K562 (cell line): ENCODE data around the gene SCNN1A. TPM values are rescaled to one million over a fixed set of nuclear protein-coding genes. Genes with fewer than 3 reads are reported as not detected.
A peak's percentile ranks its signal among the peaks of the same experiment; 100 is the strongest.

ENCODE experiments used
- ATAC-seq: fragments of 200-7000 bp; cut with Tn5 transposase; 3 replicates; pipeline ENCODE4 v1.9.1; 2020; ENCODE audit warnings: moderate library complexity
- BruUV-seq: library from RNA; stranded (reverse); fragments of 400-500 nt; replicated peaks from 2 replicates; lab custom pipeline; 2021; lab: Mats Ljungman, UMichigan
- CTCF ChIA-PET: fragments of 300-600 bp; formaldehyde crosslinking; extraction: SDS; loops from one replicate; lab custom pipeline; 2021; ENCODE audit warnings: low intra/inter-chr PET ratio; lab: Yijun Ruan, JAX
- POLR2A ChIA-PET: fragments of 300-600, 350-650 bp; sonication (Branson Sonifier 250); formaldehyde crosslinking; extraction: SDS; loops from one replicate; lab custom pipeline; 2021; ENCODE audit warnings: antibody characterized with exemption, inconsistent platforms; lab: Yijun Ruan, JAX
- DNase-seq, 4 experiments: peaks; one replicate each; pipeline versions ENCODE4 v3.0.0 to v3.0.0-alpha.2; 2011 to 2018; ENCODE audit warnings: low spot score in 3 of 4, mixed read lengths in 3 of 4; ENCODE audit errors: extremely low read depth in 1 of 4
- FAIRE-seq: peaks from 2 replicates; lab custom pipeline; 2011; peaks lifted over from hg19 to GRCh38; lab: Jason Lieb, UNC
- H2AFZ ChIP-seq: 2 replicates; pipeline ENCODE4 v1.6.0; 2011; ENCODE audit warnings: low read depth, low read length, control low read depth, inconsistent platforms
- H3K27ac ChIP-seq: fragments of 200-600 bp; 3 replicates; pipeline ENCODE4 v1.8.0; 2011; ENCODE audit warnings: low read depth, mild to moderate bottlenecking, control low read depth, inconsistent platforms, low read length, moderate library complexity, mixed read lengths; ENCODE audit errors: extremely low read depth
- H3K27me3 ChIP-seq, 2 experiments: fragments of 300-600 bp in 1 of 2; 2 replicates in 1 of 2; 3 replicates in 1 of 2; pipeline versions ENCODE4 v1.6.0 to v1.8.0; 2011; ENCODE audit warnings: inconsistent platforms in 2 of 2, low read length in 2 of 2, mild to moderate bottlenecking in 1 of 2, mixed read lengths in 1 of 2, moderate library complexity in 1 of 2; ENCODE audit not compliant: control insufficient read depth in 2 of 2, insufficient read depth in 2 of 2
- H3K36me3 ChIP-seq: fragments of 300-600 bp; 3 replicates; pipeline ENCODE4 v1.8.0; 2011; ENCODE audit warnings: mild to moderate bottlenecking, low read length, inconsistent platforms; ENCODE audit not compliant: control insufficient read depth, insufficient read depth
- H3K4me1 ChIP-seq, 2 experiments: fragments of 200-600 bp in 1 of 2; replicated peaks in 1 of 2; 2 replicates in 1 of 2; 3 replicates in 1 of 2; pipeline versions ENCODE4 v1.5.1 to v1.8.0; 2011; ENCODE audit warnings: inconsistent platforms in 2 of 2, low read length in 2 of 2, mild to moderate bottlenecking in 1 of 2, mixed read lengths in 1 of 2, moderate library complexity in 1 of 2; ENCODE audit not compliant: control insufficient read depth in 2 of 2, insufficient read depth in 2 of 2
- H3K4me2 ChIP-seq: 2 replicates; pipeline ENCODE4 v1.6.1; 2011; ENCODE audit warnings: low read length, control low read depth, inconsistent platforms, mixed read lengths; ENCODE audit not compliant: insufficient read depth
- H3K4me3 ChIP-seq: fragments of 200-600 bp; sonication (generic), shearing (Covaris generic); 2 replicates; pipeline ENCODE4 v1.5.1; 2016; ENCODE audit warnings: control low read depth, inconsistent platforms
- H3K79me2 ChIP-seq: fragments of 200-600 bp; 3 replicates; pipeline ENCODE4 v1.8.0; 2011; ENCODE audit warnings: low read length, inconsistent platforms; ENCODE audit not compliant: control insufficient read depth, insufficient read depth
- H3K9ac ChIP-seq, 2 experiments: 2 replicates each; pipeline versions ENCODE4 v1.6.0 to v1.6.1; 2011; ENCODE audit warnings: low read depth in 2 of 2, low read length in 2 of 2, control low read depth in 1 of 2, inconsistent platforms in 1 of 2, mild to moderate bottlenecking in 1 of 2, mixed read lengths in 1 of 2; ENCODE audit not compliant: insufficient read depth in 1 of 2
- H3K9me1 ChIP-seq: one replicate; pipeline ENCODE4 v1.6.0; 2011; ENCODE audit warnings: inconsistent platforms, mild to moderate bottlenecking, low read length, moderate library complexity; ENCODE audit not compliant: control insufficient read depth, insufficient read depth
- H3K9me3 ChIP-seq: replicated peaks from 2 replicates; pipeline ENCODE4 v1.5.1; 2011; ENCODE audit warnings: low read depth, low read length, inconsistent platforms; ENCODE audit not compliant: control insufficient read depth, insufficient read depth
- H4K20me1 ChIP-seq: replicated peaks from 2 replicates; pipeline ENCODE4 v1.6.1; 2011; ENCODE audit warnings: low read length, inconsistent platforms, mixed read lengths; ENCODE audit not compliant: control insufficient read depth, insufficient read depth
- ADNP ChIP-seq: fragments of 200-800 bp; sonication (Bioruptor generic); IDR thresholded peaks from 2 replicates; pipeline ENCODE4 v1.6.1; 2016; ENCODE audit warnings: missing genetic modification characterization, missing compliant biosample characterization
- ARID1B ChIP-seq: fragments of 450-650 bp; IDR thresholded peaks from 2 replicates; pipeline ENCODE4 v1.6.1; 2016; ENCODE audit warnings: antibody characterized with exemption, mild to moderate bottlenecking, inconsistent platforms
- ATF7 ChIP-seq: fragments of 450-650 bp; IDR thresholded peaks from 2 replicates; pipeline ENCODE4 v1.7.1; 2014; ENCODE audit warnings: mild to moderate bottlenecking, moderate library complexity
- BRD4 ChIP-seq: fragments of 200-600 bp; sonication (generic); IDR thresholded peaks from 2 replicates; pipeline ENCODE4 v1.6.1; 2017; ENCODE audit warnings: inconsistent platforms
- EGR1 ChIP-seq: fragments of 450-650 bp; conservative IDR thresholded peaks from 2 replicates; pipeline ENCODE4 v1.6.1; 2017; ENCODE audit warnings: mild to moderate bottlenecking
- ESRRA ChIP-seq: fragments of 450-650 bp; IDR thresholded peaks from 2 replicates; pipeline ENCODE4 v1.6.1; 2014; ENCODE audit warnings: low read depth, mild to moderate bottlenecking, moderate library complexity, borderline replicate concordance
- MBD2 ChIP-seq: sonication (generic); IDR thresholded peaks from 2 replicates; pipeline ENCODE4 v1.6.1; 2016; ENCODE audit warnings: low read depth, borderline replicate concordance
- NCOA2 ChIP-seq, 2 experiments: fragments of 450-650 bp; IDR thresholded peaks; 2 replicates each; pipeline ENCODE4 v1.6.1; 2018; ENCODE audit warnings: mild to moderate bottlenecking in 2 of 2, moderate library complexity in 1 of 2; ENCODE audit not compliant: partially characterized antibody in 2 of 2
- NR3C1 ChIP-seq: sonication (generic); formaldehyde crosslinking; IDR thresholded peaks from 2 replicates; pipeline ENCODE4 v1.8.1; 2022; ENCODE audit warnings: missing genetic modification reagents
- RNF2 ChIP-seq: sonication (generic); IDR thresholded peaks from 2 replicates; pipeline ENCODE4 v1.6.1; 2016
- ZNF766 ChIP-seq: fragments of 200-800 bp; sonication (Bioruptor generic); conservative IDR thresholded peaks from 2 replicates; pipeline ENCODE4 v1.6.1; 2016; ENCODE audit warnings: missing genetic modification characterization, missing compliant biosample characterization
- WGBS: fragments of 100-300 bp; shearing (Covaris generic); methylation state at CpG from one replicate; pipeline ENCODE4 v1.1.6; 2016; ENCODE audit warnings: low coverage, mixed read lengths; ENCODE audit not compliant: insufficient coverage; ENCODE audit errors: missing lambda C conversion rate; 5-methylcytosine and 5-hydroxymethylcytosine counted together
- in situ Hi-C: fragments of 300-500 bp; cut with MboI; formaldehyde crosslinking; loops from 4 replicates; pipeline ENCODE4 v1.15.0; 2018; ENCODE audit warnings: inconsistent platforms, mixed read lengths
- intact Hi-C: fragments of 100-400 bp; cut with micrococcal nuclease; formaldehyde crosslinking; loops from 2 replicates; pipeline ENCODE4 v1.14.2; 2022
- polyA plus RNA-seq, 8 experiments: library from polyadenylated mRNA; depleted of rRNA in 4 of 8; stranded (reverse) in 5 of 8; unstranded in 3 of 8; fragments of >200 nt; fragmentation: Nextera tagmentation in 2 of 8; fragmentation: Illumina TruSeq in 1 of 8; extraction: Ambion mirVana in 2 of 8; extraction: Trizol in 1 of 8; gene quantifications; 2 replicates each; pipeline versions ENCODE4 v1.2.1 to v1.2.3, GENCODE V29; 2011 to 2014; ENCODE audit warnings: inconsistent platforms in 1 of 8, missing spikeins in 1 of 8
- total RNA-seq, 7 experiments: library from RNA; depleted of rRNA in 6 of 7; stranded (reverse); fragments of >200 nt in 6 of 7; fragmentation: Illumina TruSeq in 2 of 7; extraction: Trizol in 2 of 7; gene quantifications; 2 replicates each; pipeline versions ENCODE4 v1.2.1 to v1.2.3, GENCODE V29; 2011 to 2021; ENCODE audit warnings: low replicate concordance in 1 of 7
- TF ChIP-seq, protein P1 (sequence below): fragments of 450-650 bp; formaldehyde crosslinking; IDR thresholded peaks from 2 replicates; pipeline ENCODE4 v1.4.0; 2022; ENCODE audit warnings: missing genetic modification characterization
- TF ChIP-seq, protein P2 (sequence below), 2 experiments: fragments of 450-650 bp in 1 of 2; sonication (generic) in 1 of 2; formaldehyde crosslinking; conservative IDR thresholded peaks; 2 replicates each; pipeline versions ENCODE4 v1.4.0 to v1.8.1; 2020 to 2022; ENCODE audit warnings: mild to moderate bottlenecking in 1 of 2, missing genetic modification reagents in 1 of 2
- TF ChIP-seq, protein P3 (sequence below), 2 experiments: fragments of 200-800 bp in 1 of 2; sonication (Bioruptor generic) in 1 of 2; sonication (generic) in 1 of 2; formaldehyde crosslinking in 1 of 2; IDR thresholded peaks in 1 of 2; conservative IDR thresholded peaks in 1 of 2; 2 replicates each; pipeline versions ENCODE4 v1.5.0 to v1.6.1; 2016 to 2020; ENCODE audit warnings: missing compliant biosample characterization in 1 of 2, missing genetic modification characterization in 1 of 2, missing genetic modification reagents in 1 of 2
- TF ChIP-seq, protein P4 (sequence below): fragments of 250-450 bp; sonication (Bioruptor Pico); IDR thresholded peaks from 2 replicates; pipeline ENCODE4 v1.5.0; 2020; ENCODE audit warnings: mild to moderate bottlenecking, borderline replicate concordance

Gene SCNN1A
- total and polyA plus RNA-seq, 9 of the 15 experiments (the other 6 are each of a cell fraction or from before 2014, with no cell fraction given) = 0.15 to 0.49 (median 0.32) TPM; not detected in 5

DNA sequence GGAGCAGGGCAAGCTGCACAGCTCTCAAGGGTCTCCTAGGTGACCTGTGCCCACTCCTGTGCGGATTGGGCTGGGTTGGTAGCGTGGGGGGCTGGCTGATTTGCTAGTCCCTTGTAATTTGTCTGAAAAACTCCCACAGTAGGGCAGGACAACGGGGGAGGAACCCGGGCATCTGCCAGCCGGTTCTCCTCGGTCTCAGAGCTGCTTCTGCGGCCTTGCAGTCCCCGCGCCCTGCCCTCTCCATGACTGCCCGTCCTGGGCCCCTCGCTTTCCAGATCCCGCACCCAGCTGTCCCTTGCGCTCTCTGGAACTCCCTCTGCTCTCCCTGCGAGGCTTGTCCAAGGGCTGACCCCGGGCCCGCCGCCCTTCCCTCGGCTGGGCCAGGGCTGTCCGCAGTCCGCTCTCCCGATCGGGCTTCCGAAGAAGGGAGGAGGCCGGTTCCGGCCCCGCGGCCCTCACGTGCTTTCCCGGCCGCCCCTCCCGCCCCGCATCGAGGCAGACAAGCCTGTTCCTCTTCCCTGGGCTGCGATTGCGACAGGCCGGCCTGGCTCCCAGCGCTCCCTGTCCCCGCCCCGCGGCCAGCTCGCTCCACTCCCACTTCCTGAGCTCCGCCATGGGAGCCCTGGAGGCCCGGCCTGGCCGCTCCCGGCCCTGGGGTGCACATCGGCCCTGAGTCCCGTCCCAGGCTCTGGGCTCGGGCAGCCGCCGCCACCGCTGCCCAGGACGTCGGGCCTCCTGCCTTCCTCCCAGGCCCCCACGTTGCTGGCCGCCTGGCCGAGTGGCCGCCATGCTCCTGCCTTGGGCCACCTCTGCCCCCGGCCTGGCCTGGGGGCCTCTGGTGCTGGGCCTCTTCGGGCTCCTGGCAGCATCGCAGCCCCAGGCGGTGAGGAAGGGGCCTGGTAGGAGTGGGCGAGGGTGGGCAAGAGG lies 8.5 kb upstream of the SCNN1A start, which contains the start of gene LTBR:
Gene LTBR, plus strand, starts transcription at position 591 of the 927 bp plus-strand sequence. Its CDS starts 197 bp downstream, at position 788.
- in situ Hi-C loops = no loop called here
- ChIA-PET CTCF (no interaction called here), POLR2A (interaction anchor here (0.6 to 3.8 kb wide), 9 partner anchors 9 to 150 kb away, joined by 3 to 15 read pairs (median 4); partner anchors contain the start of genes GAPDH and SCNN1A)
- peak; percentile 74 for FAIRE-seq
- 8% methylated on average over 18 of the region's 62 CpGs for WGBS
- peaks cover 10 to 35% of the 10 kb centered on the region in 2 experiments; a peak in 4 of 5 replicates for H3K4me1 ChIP-seq
- intact Hi-C loops = no loop called here
- H3K27me3 ChIP-seq = no peaks in the 10 kb centered on the region
- peak; percentile 82 to 87 (median 83) for DNase-seq
- BruUV-seq = TSS peak; percentile 80
- H3K9me3 ChIP-seq = no peaks in the 10 kb centered on the region
- no peaks in the 10 kb centered on the region for H3K9me1 ChIP-seq
- H4K20me1 ChIP-seq = no peaks in the 10 kb centered on the region
- peak within 1 kb of the TSS; percentile 93 for H3K4me2 ChIP-seq
- peak within 1 kb of the TSS; percentile 91 for H2AFZ ChIP-seq
- peak within 1 kb of the TSS; percentile 93 to 99 for H3K9ac ChIP-seq
- peak within 1 kb of the TSS; percentile 94 for H3K27ac ChIP-seq
- peak within 1 kb of the TSS; percentile 74 for H3K4me3 ChIP-seq
- H3K36me3 ChIP-seq = peaks cover 40% of the 10 kb centered on the region
- peak; percentile 95 for ATAC-seq
- H3K79me2 ChIP-seq = peaks cover 29% of the 10 kb centered on the region
- TF ChIP-seq ZNF766 (CRISPR knock-in tag) (no peak), MBD2 (no peak), ESRRA (peak; percentile 20; the same call in 1 of the 2 replicates), RNF2 (peak; percentile 77; the same call in 1 of the 2 replicates), ARID1B (peak; percentile 41; the same call in 1 of the 2 replicates), ATF7 (peak; percentile 67), EGR1 (no peak), NCOA2 (IDR thresholded peaks at IDR 0.05; ENCODE audit: partially characterized antibody in 2 of 2) (no peak), NR3C1 (CRISPR knock-in tag) (no peak; the same call in 1 of the 2 replicates), ADNP (tag) (no peak), BRD4 (peak; percentile 77; the same call in 1 of the 2 replicates)
- TF ChIP-seq, protein P1, sequence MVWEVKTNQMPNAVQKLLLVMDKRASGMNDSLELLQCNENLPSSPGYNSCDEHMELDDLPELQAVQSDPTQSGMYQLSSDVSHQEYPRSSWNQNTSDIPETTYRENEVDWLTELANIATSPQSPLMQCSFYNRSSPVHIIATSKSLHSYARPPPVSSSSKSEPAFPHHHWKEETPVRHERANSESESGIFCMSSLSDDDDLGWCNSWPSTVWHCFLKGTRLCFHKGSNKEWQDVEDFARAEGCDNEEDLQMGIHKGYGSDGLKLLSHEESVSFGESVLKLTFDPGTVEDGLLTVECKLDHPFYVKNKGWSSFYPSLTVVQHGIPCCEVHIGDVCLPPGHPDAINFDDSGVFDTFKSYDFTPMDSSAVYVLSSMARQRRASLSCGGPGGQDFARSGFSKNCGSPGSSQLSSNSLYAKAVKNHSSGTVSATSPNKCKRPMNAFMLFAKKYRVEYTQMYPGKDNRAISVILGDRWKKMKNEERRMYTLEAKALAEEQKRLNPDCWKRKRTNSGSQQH (CRISPR knock-in tag) = no peak
- TF ChIP-seq, protein P2, sequence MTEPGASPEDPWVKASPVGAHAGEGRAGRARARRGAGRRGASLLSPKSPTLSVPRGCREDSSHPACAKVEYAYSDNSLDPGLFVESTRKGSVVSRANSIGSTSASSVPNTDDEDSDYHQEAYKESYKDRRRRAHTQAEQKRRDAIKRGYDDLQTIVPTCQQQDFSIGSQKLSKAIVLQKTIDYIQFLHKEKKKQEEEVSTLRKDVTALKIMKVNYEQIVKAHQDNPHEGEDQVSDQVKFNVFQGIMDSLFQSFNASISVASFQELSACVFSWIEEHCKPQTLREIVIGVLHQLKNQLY (CRISPR knock-in tag; conservative IDR thresholded peaks at IDR 0.05) = no peak
- TF ChIP-seq, protein P3, sequence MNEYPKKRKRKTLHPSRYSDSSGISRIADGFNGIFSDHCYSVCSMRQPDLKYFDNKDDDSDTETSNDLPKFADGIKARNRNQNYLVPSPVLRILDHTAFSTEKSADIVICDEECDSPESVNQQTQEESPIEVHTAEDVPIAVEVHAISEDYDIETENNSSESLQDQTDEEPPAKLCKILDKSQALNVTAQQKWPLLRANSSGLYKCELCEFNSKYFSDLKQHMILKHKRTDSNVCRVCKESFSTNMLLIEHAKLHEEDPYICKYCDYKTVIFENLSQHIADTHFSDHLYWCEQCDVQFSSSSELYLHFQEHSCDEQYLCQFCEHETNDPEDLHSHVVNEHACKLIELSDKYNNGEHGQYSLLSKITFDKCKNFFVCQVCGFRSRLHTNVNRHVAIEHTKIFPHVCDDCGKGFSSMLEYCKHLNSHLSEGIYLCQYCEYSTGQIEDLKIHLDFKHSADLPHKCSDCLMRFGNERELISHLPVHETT (CRISPR knock-in tag; conservative IDR thresholded peaks at IDR 0.05 in 1 of 2, IDR thresholded peaks at IDR 0.05 in 1 of 2) = 0 out of 4 replicates have a peak, but pooled peaks of 1 of the 2 experiments have one; percentile 50
- TF ChIP-seq, protein P4, sequence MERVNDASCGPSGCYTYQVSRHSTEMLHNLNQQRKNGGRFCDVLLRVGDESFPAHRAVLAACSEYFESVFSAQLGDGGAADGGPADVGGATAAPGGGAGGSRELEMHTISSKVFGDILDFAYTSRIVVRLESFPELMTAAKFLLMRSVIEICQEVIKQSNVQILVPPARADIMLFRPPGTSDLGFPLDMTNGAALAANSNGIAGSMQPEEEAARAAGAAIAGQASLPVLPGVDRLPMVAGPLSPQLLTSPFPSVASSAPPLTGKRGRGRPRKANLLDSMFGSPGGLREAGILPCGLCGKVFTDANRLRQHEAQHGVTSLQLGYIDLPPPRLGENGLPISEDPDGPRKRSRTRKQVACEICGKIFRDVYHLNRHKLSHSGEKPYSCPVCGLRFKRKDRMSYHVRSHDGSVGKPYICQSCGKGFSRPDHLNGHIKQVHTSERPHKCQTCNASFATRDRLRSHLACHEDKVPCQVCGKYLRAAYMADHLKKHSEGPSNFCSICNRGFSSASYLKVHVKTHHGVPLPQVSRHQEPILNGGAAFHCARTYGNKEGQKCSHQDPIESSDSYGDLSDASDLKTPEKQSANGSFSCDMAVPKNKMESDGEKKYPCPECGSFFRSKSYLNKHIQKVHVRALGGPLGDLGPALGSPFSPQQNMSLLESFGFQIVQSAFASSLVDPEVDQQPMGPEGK = no peak
